ENCODE measurements around the gene CKAP2L. TPM values are rescaled to one million over a fixed set of nuclear protein-coding genes. Genes with fewer than 3 reads are reported as not detected.

The CKAP2L gene
- total and polyA plus RNA-seq, 8 donors = 1.9 to 29.3 (median 15.0) TPM

- Histone ChIP-seq H3K27ac (peak overlapping the region in 1 of 2 donors; percentile 8), H3K27me3 (no peaks in the 10 kb centered on the region), H3K4me3 (no peak overlapping the region), H3K4me1 (peaks cover 12 to 51% of the 10 kb centered on the region in 2 donors), H3K9me3 (no peaks in the 10 kb centered on the region), H3K36me3 (no peaks in the 10 kb centered on the region)
- intact Hi-C loops (cut with DNase I) = no loop called here
- ATAC-seq = peak; percentile 9
- TF ChIP-seq CTCF (IDR thresholded peaks at IDR 0.05) = no peak
- DNase-seq = peak in 1 of 4 donors; percentile 45
Measured at GRCh38 chr2:112795774-112796173, 31.4 kb upstream of the CKAP2L start.

- no peaks in the 10 kb centered on the region for H3K9me3 ChIP-seq
- intact Hi-C loops (cut with DNase I) = no loop called here
- H3K27ac ChIP-seq = no peak overlapping the region
- TF ChIP-seq CTCF (IDR thresholded peaks at IDR 0.05) = no peak
- no peak for DNase-seq
- H3K4me3 ChIP-seq = no peak overlapping the region
- no peaks in the 10 kb centered on the region for H3K36me3 ChIP-seq
- ATAC-seq = no peak
- peaks cover 12 to 51% of the 10 kb centered on the region in 2 donors for H3K4me1 ChIP-seq
- no peaks in the 10 kb centered on the region for H3K27me3 ChIP-seq
Measured at GRCh38 chr2:112794841-112795240, 30.4 kb upstream of the CKAP2L start.

GRCh38 chr2:112794131-112794733, 29.8 kb upstream of the CKAP2L start:
- DNase-seq = peak in 3 of 4 donors; percentile 57 to 74 (median 73)

GRCh38 chr2:112793449-112793978, 29.1 kb upstream of the CKAP2L start:
- Histone ChIP-seq H3K9me3 (no peaks in the 10 kb centered on the region), H3K27me3 (no peaks in the 10 kb centered on the region), H3K27ac (peak overlapping the region in 1 of 2 donors; percentile 87), H3K4me1 (peaks cover 12 to 46% of the 10 kb centered on the region in 2 donors), H3K4me3 (no peak overlapping the region), H3K36me3 (no peaks in the 10 kb centered on the region)
- DNase-seq = no peak
- peak; percentile 63 for ATAC-seq
- intact Hi-C loops (cut with DNase I) = no loop called here
- TF ChIP-seq CTCF (IDR thresholded peaks at IDR 0.05) = no peak

More at GRCh38 chr2:112794131-112794733, 29.8 kb upstream of the CKAP2L start:
- TF ChIP-seq CTCF (IDR thresholded peaks at IDR 0.05) = no peak
- intact Hi-C loops (cut with DNase I) = no loop called here
- ATAC-seq = peak; percentile 84
- Histone ChIP-seq H3K4me1 (peaks cover 12 to 46% of the 10 kb centered on the region in 2 donors), H3K27ac (peak overlapping the region in 1 of 2 donors; percentile 87), H3K4me3 (no peak overlapping the region), H3K9me3 (no peaks in the 10 kb centered on the region), H3K36me3 (no peaks in the 10 kb centered on the region), H3K27me3 (no peaks in the 10 kb centered on the region)

- ATAC-seq = no peak
- intact Hi-C loops (cut with DNase I) = no loop called here
Measured at GRCh38 chr2:112792419-112792818, 28.0 kb upstream of the CKAP2L start.

More at GRCh38 chr2:112792419-112792818, 28.0 kb upstream of the CKAP2L start:
- no peaks in the 10 kb centered on the region for H3K9me3 ChIP-seq
- peaks cover 12 to 57% of the 10 kb centered on the region in 2 donors for H3K4me1 ChIP-seq
- H3K36me3 ChIP-seq = no peaks in the 10 kb centered on the region
- no peak for DNase-seq
- H3K27me3 ChIP-seq = no peaks in the 10 kb centered on the region
- no peak for TF ChIP-seq CTCF (IDR thresholded peaks at IDR 0.05)
- H3K4me3 ChIP-seq = no peak overlapping the region
- peak overlapping the region in 1 of 2 donors; percentile 87 for H3K27ac ChIP-seq
